Mononuclear cell (primary cell): ENCODE results near the gene INTS11. TPM values are rescaled to one million over a fixed set of nuclear protein-coding genes. Genes with fewer than 3 reads are reported as not detected.

Experiments used
- H3K27me3 ChIP-seq: 2 replicates; pipeline ENCODE4 v1.6.0; 2011; ENCODE audit warnings: low read length, control low read depth; ENCODE audit not compliant: insufficient read depth
- H3K4me1 ChIP-seq: 2 replicates; pipeline ENCODE4 v1.5.1; 2011; ENCODE audit warnings: mild to moderate bottlenecking, low read length, control low read depth; ENCODE audit not compliant: insufficient read depth
- H3K4me3 ChIP-seq: 2 replicates; pipeline ENCODE4 v1.5.1; 2011; ENCODE audit warnings: mild to moderate bottlenecking, low read length, moderate library complexity
- H3K9me3 ChIP-seq: 2 replicates; pipeline ENCODE4 v1.5.1; 2011; ENCODE audit warnings: low read depth, mild to moderate bottlenecking, control low read depth, low read length
- total RNA-seq: library from RNA; depleted of rRNA; stranded (reverse); fragments of >200 nt; gene quantifications from one replicate; pipeline ENCODE4 v1.2.3, GENCODE V29; 2012

The INTS11 gene
- total RNA-seq, 1 donor = 51.2 TPM

GRCh38 chr1:1307923-1308755, 16.3 kb downstream of the INTS11 start, which contains the start of the genes ACAP3 and PUSL1:
ACAP3 (minus strand) TSS chr1:1307930; CDS start chr1:1307815, 115 bp downstream.
PUSL1 (plus strand) TSS chr1:1308597; CDS start chr1:1308644, 47 bp downstream.
- Histone ChIP-seq H3K9me3 (no peaks in the 10 kb centered on the region), H3K4me3 (peak within 1 kb of the TSS; percentile 62), H3K27me3 (no peaks in the 10 kb centered on the region), H3K4me1 (peaks cover 47% of the 10 kb centered on the region)

- Histone ChIP-seq H3K9me3 (no peaks in the 10 kb centered on the region), H3K4me1 (peaks cover 47% of the 10 kb centered on the region), H3K27me3 (no peaks in the 10 kb centered on the region), H3K4me3 (peak overlapping the region; percentile 51)
Measured at GRCh38 chr1:1307261-1307922, 17.1 kb downstream of the INTS11 start.

DNA sequence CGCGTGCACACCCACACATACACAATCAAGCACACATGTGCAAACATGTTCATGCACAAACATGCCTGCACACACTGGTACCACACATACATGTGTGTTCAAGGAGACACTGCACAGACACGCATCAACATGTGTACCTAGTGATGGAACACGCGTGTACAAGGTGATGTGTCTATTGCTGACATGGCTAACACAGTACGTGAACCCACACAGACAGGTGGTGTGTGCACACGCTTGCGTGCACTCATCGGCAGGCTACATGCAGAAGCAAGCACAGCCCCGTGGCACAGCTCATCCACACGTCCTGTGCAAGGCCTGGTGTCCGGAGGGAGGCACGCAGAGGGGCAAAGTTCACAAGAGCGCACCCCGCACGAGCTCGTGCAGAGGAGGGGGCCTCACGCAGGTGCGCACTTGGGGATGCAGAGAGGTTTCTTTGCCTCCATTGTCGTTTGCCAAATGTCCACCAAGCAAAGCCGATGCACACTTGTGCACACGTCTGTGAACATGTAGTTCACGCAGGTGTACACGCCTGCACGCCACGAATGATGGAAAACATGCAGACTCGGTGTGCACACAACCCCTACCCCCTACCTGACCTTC, 17.7 kb downstream of the INTS11 start:
- Histone ChIP-seq H3K9me3 (no peaks in the 10 kb centered on the region), H3K4me3 (peak overlapping the region; percentile 51), H3K27me3 (no peaks in the 10 kb centered on the region), H3K4me1 (peaks cover 47% of the 10 kb centered on the region)

GRCh38 chr1:1306070-1306660, 18.3 kb downstream of the INTS11 start:
- peaks cover 47% of the 10 kb centered on the region for H3K4me1 ChIP-seq
- H3K9me3 ChIP-seq = no peaks in the 10 kb centered on the region
- H3K27me3 ChIP-seq = no peaks in the 10 kb centered on the region
- no peak overlapping the region for H3K4me3 ChIP-seq

DNA sequence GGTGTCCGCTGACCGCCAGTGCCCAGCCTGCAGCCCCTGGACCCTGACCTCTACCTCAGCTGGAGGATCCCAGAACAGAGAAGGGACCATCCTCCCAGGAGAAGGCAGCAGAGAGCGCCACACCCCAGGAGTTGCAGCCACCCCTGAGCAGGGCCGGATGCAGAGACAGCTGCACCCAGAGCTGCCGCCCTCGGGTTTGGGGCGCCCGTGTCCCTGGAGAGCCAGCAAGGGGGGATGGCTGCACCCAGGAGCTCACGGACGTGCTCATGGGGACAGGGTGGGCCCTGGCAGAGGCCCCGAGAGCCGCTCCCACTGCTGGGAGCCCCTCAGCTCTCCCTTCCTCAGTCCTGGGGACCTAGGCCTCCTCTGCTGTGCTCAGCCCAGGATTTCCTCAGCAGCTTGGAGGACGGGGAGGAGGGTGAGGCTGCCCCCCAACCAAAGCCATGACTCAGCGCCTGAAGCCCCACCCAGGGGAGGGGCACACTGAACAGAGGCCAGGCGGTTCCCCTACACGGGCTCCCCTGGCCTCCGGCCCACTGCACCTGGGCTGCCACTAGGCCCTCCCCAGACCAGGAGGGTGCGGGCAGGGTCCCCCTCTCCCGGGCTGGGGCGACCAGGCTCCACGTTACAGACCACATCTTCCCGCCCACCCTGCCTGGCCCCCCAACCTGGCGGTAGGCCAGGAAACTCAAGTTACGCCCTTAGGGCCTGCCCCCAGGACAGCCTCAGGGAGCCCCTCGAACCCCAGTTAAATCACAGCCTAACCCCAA, 19.0 kb downstream of the INTS11 start:
- Histone ChIP-seq H3K27me3 (no peaks in the 10 kb centered on the region), H3K4me3 (peak overlapping the region; percentile 10), H3K4me1 (peaks cover 47% of the 10 kb centered on the region), H3K9me3 (no peaks in the 10 kb centered on the region)

DNA sequence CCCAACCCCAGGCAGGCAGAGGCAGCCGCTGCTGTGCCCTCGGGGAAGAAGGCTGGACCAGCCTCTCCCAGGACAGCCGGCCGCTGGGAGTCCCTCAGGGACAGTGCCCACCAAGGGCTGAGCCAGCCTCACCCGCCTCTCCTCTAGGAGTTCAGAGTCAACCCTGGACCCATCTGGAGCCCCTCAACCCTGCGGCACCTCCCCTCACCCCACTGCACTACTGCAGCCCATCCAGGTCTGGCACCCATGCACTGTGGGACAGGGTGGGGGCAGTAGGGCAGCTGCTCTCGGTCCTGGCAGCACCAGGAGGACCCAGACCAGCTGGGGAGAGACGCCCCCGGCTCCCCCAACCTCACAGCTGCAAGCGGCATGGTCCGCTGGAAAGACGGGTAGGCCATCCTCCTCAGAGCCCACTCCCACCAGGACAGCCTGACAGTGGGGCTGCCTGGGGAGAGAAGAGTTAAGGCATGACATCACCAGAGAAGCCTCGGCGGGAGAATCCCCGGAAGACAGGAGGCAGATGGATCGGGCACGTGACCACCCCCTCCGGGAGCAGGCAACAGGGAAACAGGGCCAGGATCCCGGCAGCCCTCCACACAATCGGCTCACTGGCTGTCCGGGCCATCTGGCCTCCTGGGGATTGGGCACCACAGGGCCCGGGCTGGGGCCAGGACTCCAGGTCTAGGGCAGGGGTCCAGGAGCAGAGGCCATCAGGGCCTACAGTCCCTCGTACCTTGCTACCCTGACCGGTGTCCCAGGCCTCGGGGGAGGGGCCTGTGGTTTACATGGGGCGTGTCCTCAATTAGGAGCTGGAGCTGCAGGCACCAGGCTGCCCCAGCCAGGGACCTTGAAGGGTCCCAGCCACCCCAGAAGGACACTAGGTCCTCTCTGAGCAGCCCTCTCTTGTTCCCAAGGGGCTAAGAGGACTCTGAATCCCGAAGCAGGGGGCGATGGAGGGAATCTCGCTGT, 19.8 kb downstream of the INTS11 start:
- Histone ChIP-seq H3K27me3 (no peaks in the 10 kb centered on the region), H3K9me3 (no peaks in the 10 kb centered on the region), H3K4me3 (no peak overlapping the region), H3K4me1 (peaks cover 42% of the 10 kb centered on the region)

GRCh38 chr1:1303736-1304135, 20.7 kb downstream of the INTS11 start:
- Histone ChIP-seq H3K4me3 (no peak overlapping the region), H3K27me3 (no peaks in the 10 kb centered on the region), H3K9me3 (no peaks in the 10 kb centered on the region), H3K4me1 (peaks cover 33% of the 10 kb centered on the region)

DNA sequence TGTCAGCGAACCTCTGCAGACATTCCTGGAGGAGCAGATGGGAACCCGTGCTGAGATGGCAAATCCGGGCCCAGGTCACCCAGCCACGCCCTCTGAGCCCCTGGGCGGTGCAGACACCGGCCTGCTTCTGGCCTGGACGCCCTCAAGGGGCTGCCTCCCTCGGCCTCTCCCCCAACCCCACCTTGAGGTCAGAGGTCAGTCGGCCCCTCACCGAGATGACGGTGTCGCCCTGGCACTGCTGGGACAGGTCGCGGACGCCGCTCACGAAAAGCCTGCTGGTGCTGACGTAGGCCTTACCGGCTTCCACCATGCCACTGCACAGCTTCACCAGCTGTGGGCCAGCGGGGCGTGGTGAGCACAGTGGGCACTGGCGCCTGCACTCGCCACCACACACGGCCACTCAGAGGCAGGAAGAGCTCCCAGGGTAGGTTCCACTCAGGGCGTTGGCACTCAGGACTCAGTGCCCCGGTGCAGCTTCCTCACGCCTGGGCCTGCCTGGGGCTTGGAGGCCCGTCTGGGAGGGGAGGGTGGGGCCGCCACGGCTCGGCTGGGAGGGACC, 21.4 kb downstream of the INTS11 start:
- Histone ChIP-seq H3K4me3 (no peak overlapping the region), H3K9me3 (no peaks in the 10 kb centered on the region), H3K4me1 (peaks cover 33% of the 10 kb centered on the region), H3K27me3 (no peaks in the 10 kb centered on the region)

DNA sequence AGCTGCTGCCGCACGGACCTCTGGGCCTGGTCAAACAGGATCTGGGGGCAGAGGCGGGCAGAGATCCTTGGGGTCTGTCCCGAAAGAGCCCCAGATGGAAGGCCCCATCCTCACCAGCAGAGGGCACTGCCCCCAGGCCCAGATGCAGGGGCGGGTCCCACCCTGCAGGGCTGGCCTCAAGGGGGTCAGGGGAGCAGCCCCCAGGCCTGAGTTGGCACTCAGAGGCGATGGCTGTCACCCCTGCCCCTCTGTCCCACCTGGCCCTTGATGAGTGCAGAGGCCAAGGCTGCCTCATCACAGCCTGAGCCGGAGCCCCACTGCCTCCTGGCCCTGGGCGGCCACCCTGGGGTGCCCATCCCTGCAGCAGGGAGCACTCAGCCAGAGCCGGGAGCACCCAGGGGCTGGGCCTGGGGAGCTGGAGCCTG, 22.4 kb downstream of the INTS11 start:
- Histone ChIP-seq H3K4me1 (peaks cover 30% of the 10 kb centered on the region), H3K27me3 (no peaks in the 10 kb centered on the region), H3K9me3 (no peaks in the 10 kb centered on the region), H3K4me3 (no peak overlapping the region)

GRCh38 chr1:1300352-1300739, 24.1 kb downstream of the INTS11 start:
- peaks cover 13% of the 10 kb centered on the region for H3K4me1 ChIP-seq
- H3K9me3 ChIP-seq = no peaks in the 10 kb centered on the region
- H3K4me3 ChIP-seq = no peak overlapping the region
- H3K27me3 ChIP-seq = no peaks in the 10 kb centered on the region

- H3K4me3 ChIP-seq = no peak overlapping the region
- no peaks in the 10 kb centered on the region for H3K27me3 ChIP-seq
- no peaks in the 10 kb centered on the region for H3K9me3 ChIP-seq
- H3K4me1 ChIP-seq = peaks cover 8% of the 10 kb centered on the region
Measured at GRCh38 chr1:1299686-1300351, 24.6 kb downstream of the INTS11 start.

DNA sequence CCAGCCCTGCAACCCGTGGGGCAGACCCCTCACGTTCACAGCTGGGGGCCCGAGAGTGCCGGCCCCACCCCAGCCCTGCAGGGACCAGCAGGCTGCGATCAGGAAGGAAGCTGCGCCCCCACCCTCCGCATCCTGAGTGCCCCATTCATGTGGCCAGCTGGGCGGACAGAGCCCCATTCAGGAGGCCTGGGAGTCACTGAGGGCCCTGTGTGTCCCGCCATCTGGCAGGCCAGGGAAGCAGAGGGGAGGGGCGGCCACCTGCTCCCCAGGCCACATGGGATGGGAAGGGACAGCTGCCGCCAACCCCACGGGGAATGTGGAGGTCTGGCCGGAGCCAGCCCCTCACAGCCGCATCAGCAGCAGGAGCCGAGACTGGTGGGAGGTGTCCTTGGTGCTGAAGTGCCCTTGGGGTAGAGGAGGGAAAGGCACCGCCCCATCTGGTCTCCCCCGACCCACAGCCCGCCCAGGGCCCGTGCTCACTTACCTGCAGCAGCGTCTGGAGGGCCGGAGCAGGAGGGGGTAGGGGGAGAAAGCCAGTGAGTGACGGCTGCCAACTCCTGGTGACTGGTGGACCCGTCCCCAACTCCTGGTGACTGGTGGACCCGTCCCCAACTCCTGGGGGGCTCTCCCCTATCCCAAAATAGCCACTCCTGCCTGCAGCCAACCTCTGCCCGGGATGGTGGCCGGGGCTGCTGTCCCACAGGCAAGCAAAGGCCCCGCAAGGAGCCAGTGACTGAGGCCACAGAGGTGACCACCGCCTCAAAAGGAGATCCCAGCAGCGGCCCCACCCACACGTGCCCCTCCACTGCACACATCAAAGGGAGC, 25.4 kb downstream of the INTS11 start:
- no peak overlapping the region for H3K4me3 ChIP-seq
- H3K27me3 ChIP-seq = no peaks in the 10 kb centered on the region
- no peaks in the 10 kb centered on the region for H3K9me3 ChIP-seq
- H3K4me1 ChIP-seq = peaks cover under 1% of the 10 kb centered on the region
